Measurements from ENCODE around the gene MOCS3. TPM values are rescaled to one million over a fixed set of nuclear protein-coding genes. Genes with fewer than 3 reads are reported as not detected.
A peak's percentile ranks its signal among the peaks of the same experiment; 100 is the strongest.

The MOCS3 gene
- total and polyA plus RNA-seq, 2 of the 13 experiments (the other 11 are each of a cell fraction or from before 2014, with no cell fraction given), result 3.7 to 8.4 TPM

DNA sequence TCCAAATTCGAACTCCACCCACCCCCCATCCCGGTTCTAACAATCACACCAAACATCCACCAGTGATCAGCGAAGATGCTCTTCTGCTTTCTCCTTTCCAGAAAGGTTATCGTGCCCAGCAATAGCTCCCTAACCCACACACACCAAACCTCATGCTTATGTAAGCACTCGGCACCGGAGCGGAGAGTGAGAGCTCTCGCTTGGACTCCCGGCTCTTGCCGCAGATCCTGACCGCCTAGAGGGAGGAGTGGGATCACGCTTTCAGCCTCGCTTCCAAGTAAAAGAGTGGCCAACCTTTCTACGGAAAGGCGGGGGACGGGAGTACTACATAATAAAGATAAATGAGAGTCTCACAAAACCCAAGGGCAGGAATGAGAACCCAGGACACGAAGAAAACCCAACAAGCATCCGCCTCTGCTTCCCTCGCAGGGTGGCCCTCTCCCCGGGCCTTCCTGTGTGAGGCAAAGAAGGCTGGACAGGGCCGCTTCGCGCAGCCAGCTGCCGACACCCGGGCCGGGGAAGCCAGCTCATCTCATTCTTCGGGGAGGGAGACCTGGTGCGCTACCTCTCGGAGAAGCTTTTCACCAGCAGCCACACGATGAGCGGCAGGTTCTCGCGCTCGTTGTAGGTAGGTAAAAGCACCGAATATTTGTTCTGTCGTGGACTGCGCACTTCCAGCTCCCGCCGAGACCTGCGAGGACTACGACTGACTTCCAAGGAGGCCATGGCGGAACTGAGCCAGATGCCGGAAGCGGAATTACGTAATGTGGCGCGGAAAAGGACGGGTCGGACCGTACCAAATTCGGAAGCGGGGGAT is 612 bp upstream of the MOCS3 start, which contains the start of gene DPM1 (continued):
- TF ChIP-seq ZNF589 (CRISPR knock-in tag; conservative IDR thresholded peaks at IDR 0.05) (no peak), KLF11 (CRISPR knock-in tag; IDR thresholded peaks at IDR 0.05) (no peak; the same call in 1 of the 2 replicates), ZNF660 (CRISPR knock-in tag; IDR thresholded peaks at IDR 0.05; ENCODE audit: borderline replicate concordance, low read depth) (no peak), BRCA1 (CRISPR knock-in tag; IDR thresholded peaks at IDR 0.05) (peak; percentile 94), TEAD3 (CRISPR knock-in tag; optimal IDR thresholded peaks at IDR 0.05; ENCODE audit: borderline replicate concordance) (no peak), GPN1 (CRISPR knock-in tag; IDR thresholded peaks at IDR 0.05; ENCODE audit: borderline replicate concordance) (peak; percentile 62; the same call in 1 of the 2 replicates), REPIN1 (CRISPR knock-in tag; IDR thresholded peaks at IDR 0.05; ENCODE audit: borderline replicate concordance, low read depth) (peak; percentile 63; the same call in 1 of the 2 replicates), TOPORS (CRISPR knock-in tag; IDR thresholded peaks at IDR 0.05) (no peak), SIX4 (CRISPR knock-in tag; IDR thresholded peaks at IDR 0.05) (peak; percentile 78; the same call in 1 of the 2 replicates), ZSCAN21 (CRISPR knock-in tag; IDR thresholded peaks at IDR 0.05; ENCODE audit: borderline replicate concordance) (peak; percentile 88), JUND (CRISPR knock-in tag; IDR thresholded peaks at IDR 0.05) (peak; percentile 69), MYC (CRISPR knock-in tag; IDR thresholded peaks at IDR 0.05; ENCODE audit: borderline replicate concordance) (no peak; the same call in none of the 2 replicates), SIX1 (CRISPR knock-in tag; IDR thresholded peaks at IDR 0.05; ENCODE audit: borderline replicate concordance) (0 out of 2 replicates have a peak, but pooled peaks have one; percentile 7), GABPB1 (CRISPR knock-in tag; IDR thresholded peaks at IDR 0.05) (peak; percentile 95), CREB1 (IDR thresholded peaks at IDR 0.05) (peak; percentile 84), CREB1 (CRISPR knock-in tag; IDR thresholded peaks at IDR 0.05) (peak; percentile 99; the same call in 1 of the 2 replicates), PRPF4 (IDR thresholded peaks at IDR 0.05; ENCODE audit: low read depth, low read length, poor library complexity, severe bottlenecking) (no peak), TRIM24 (CRISPR knock-in tag; IDR thresholded peaks at IDR 0.05) (no peak), RBM22 (optimal IDR thresholded peaks at IDR 0.05; ENCODE audit: low read length) (no peak), ZBTB20 (CRISPR knock-in tag; IDR thresholded peaks at IDR 0.05; ENCODE audit: borderline replicate concordance, low read depth) (peak; percentile 83), CHD2 (IDR thresholded peaks at IDR 0.05; ENCODE audit: low read depth, low read length) (no peak)
- TF ChIP-seq, protein P1, sequence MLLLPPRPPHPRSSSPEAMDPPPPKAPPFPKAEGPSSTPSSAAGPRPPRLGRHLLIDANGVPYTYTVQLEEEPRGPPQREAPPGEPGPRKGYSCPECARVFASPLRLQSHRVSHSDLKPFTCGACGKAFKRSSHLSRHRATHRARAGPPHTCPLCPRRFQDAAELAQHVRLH (CRISPR knock-in tag; IDR thresholded peaks at IDR 0.05; ENCODE audit: borderline replicate concordance, low read depth), result no peak
- TF ChIP-seq, protein P2, sequence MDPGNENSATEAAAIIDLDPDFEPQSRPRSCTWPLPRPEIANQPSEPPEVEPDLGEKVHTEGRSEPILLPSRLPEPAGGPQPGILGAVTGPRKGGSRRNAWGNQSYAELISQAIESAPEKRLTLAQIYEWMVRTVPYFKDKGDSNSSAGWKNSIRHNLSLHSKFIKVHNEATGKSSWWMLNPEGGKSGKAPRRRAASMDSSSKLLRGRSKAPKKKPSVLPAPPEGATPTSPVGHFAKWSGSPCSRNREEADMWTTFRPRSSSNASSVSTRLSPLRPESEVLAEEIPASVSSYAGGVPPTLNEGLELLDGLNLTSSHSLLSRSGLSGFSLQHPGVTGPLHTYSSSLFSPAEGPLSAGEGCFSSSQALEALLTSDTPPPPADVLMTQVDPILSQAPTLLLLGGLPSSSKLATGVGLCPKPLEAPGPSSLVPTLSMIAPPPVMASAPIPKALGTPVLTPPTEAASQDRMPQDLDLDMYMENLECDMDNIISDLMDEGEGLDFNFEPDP (CRISPR knock-in tag; conservative IDR thresholded peaks at IDR 0.05), result no peak
- TF ChIP-seq, protein P3, sequence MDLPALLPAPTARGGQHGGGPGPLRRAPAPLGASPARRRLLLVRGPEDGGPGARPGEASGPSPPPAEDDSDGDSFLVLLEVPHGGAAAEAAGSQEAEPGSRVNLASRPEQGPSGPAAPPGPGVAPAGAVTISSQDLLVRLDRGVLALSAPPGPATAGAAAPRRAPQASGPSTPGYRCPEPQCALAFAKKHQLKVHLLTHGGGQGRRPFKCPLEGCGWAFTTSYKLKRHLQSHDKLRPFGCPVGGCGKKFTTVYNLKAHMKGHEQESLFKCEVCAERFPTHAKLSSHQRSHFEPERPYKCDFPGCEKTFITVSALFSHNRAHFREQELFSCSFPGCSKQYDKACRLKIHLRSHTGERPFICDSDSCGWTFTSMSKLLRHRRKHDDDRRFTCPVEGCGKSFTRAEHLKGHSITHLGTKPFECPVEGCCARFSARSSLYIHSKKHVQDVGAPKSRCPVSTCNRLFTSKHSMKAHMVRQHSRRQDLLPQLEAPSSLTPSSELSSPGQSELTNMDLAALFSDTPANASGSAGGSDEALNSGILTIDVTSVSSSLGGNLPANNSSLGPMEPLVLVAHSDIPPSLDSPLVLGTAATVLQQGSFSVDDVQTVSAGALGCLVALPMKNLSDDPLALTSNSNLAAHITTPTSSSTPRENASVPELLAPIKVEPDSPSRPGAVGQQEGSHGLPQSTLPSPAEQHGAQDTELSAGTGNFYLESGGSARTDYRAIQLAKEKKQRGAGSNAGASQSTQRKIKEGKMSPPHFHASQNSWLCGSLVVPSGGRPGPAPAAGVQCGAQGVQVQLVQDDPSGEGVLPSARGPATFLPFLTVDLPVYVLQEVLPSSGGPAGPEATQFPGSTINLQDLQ (CRISPR knock-in tag; IDR thresholded peaks at IDR 0.05), result peak; percentile 67; the same call in 1 of the 2 replicates
- TF ChIP-seq, protein P4, sequence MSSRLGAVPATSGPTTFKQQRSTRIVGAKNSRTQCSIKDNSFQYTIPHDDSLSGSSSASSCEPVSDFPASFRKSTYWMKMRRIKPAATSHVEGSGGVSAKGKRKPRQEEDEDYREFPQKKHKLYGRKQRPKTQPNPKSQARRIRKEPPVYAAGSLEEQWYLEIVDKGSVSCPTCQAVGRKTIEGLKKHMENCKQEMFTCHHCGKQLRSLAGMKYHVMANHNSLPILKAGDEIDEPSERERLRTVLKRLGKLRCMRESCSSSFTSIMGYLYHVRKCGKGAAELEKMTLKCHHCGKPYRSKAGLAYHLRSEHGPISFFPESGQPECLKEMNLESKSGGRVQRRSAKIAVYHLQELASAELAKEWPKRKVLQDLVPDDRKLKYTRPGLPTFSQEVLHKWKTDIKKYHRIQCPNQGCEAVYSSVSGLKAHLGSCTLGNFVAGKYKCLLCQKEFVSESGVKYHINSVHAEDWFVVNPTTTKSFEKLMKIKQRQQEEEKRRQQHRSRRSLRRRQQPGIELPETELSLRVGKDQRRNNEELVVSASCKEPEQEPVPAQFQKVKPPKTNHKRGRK (CRISPR knock-in tag; IDR thresholded peaks at IDR 0.05), result no peak; the same call in 1 of the 2 replicates

Data from HepG2 (cell line).